Pons (tissue), 1 donor: Measurements from ENCODE around the gene NF1.
A peak's percentile ranks its signal among the peaks of the same experiment; 100 is the strongest.
"Not testable (repeated sequence)": the region's sequence is repeated elsewhere in the genome, so short reads cannot be mapped to it uniquely, and the experiment has no call there.

Experiments used
- DNase-seq: peaks from one replicate; pipeline ENCODE4 v3.0.0-alpha.2; 2016; ENCODE audit warnings: low spot score

NF1 gene

GRCh38 chr17:31261601-31262000 is 166.8 kb downstream of the NF1 start:
- DNase-seq = no peak

- DNase-seq = not testable (repeated sequence)
Measured at GRCh38 chr17:31262923-31263322, 168.1 kb downstream of the NF1 start.

GRCh38 chr17:31266042-31266441 is 171.3 kb downstream of the NF1 start:
- no peak for DNase-seq

GRCh38 chr17:31269036-31269577 is 174.3 kb downstream of the NF1 start:
- DNase-seq = no peak

- DNase-seq = peak; percentile 51
Measured at GRCh38 chr17:31269578-31269983, 174.8 kb downstream of the NF1 start.

- DNase-seq = no peak
Measured at GRCh38 chr17:31272236-31272635, 177.5 kb downstream of the NF1 start.

GRCh38 chr17:31272803-31273202 is 178.0 kb downstream of the NF1 start:
- DNase-seq = no peak

GRCh38 chr17:31273516-31273915 is 178.7 kb downstream of the NF1 start:
- no peak for DNase-seq

- no peak for DNase-seq
Measured at GRCh38 chr17:31274252-31274651, 179.5 kb downstream of the NF1 start.

- no peak for DNase-seq
Measured at GRCh38 chr17:31275116-31275515, 180.3 kb downstream of the NF1 start.

GRCh38 chr17:31279401-31279800 is 184.6 kb downstream of the NF1 start:
- no peak for DNase-seq

- no peak for DNase-seq
Measured at GRCh38 chr17:31281061-31281460, 186.3 kb downstream of the NF1 start.

GRCh38 chr17:31283841-31284240 is 189.1 kb downstream of the NF1 start:
- DNase-seq = no peak

GRCh38 chr17:31286587-31286986 is 191.8 kb downstream of the NF1 start:
- DNase-seq = no peak

- DNase-seq = not testable (repeated sequence)
Measured at GRCh38 chr17:31287932-31288331, 193.2 kb downstream of the NF1 start.

- DNase-seq = no peak
Measured at GRCh38 chr17:31289790-31290189, 195.0 kb downstream of the NF1 start.

GRCh38 chr17:31291820-31292219 is 197.0 kb downstream of the NF1 start:
- DNase-seq = no peak

GRCh38 chr17:31293581-31293980 is 198.8 kb downstream of the NF1 start:
- no peak for DNase-seq

- DNase-seq = peak; percentile 88
Measured at GRCh38 chr17:31294231-31294630, 199.5 kb downstream of the NF1 start.

GRCh38 chr17:31294820-31295488 is 200.2 kb downstream of the NF1 start:
- peak; percentile 74 for DNase-seq

- DNase-seq = no peak
Measured at GRCh38 chr17:31295489-31295871, 200.7 kb downstream of the NF1 start.

- peak; percentile 89 for DNase-seq
Measured at GRCh38 chr17:31296142-31296541, 201.4 kb downstream of the NF1 start.

GRCh38 chr17:31297090-31297489 is 202.3 kb downstream of the NF1 start, which contains the start of gene OMG:
TSS of gene OMG (minus strand) at chr17:31297239. CDS start at chr17:31296331, 908 bp downstream.
- peak; percentile 92 for DNase-seq

GRCh38 chr17:31299624-31300023 is 204.8 kb downstream of the NF1 start:
- DNase-seq = no peak
